Activated CD4-positive, alpha-beta memory T cell treated with anti-CD3 and anti-CD28 coated beads, Interleukin-2, amount 10 ng/mL, durations not matched to agents 7 days and 5 days (primary cell): ENCODE results near the gene TRDN. TPM values are rescaled to one million over a fixed set of nuclear protein-coding genes. Genes with fewer than 3 reads are reported as not detected.

Source experiments
- CTCF ChIA-PET: fragments of 350-600 bp; sonication (Branson Sonifier 250); formaldehyde crosslinking; loops from one replicate; lab custom pipeline; 2021; ENCODE audit warnings: antibody characterized with exemption, inconsistent platforms; lab: Charles Lee
- POLR2A ChIA-PET: fragments of 350-600 bp; sonication (Branson Sonifier 250); formaldehyde crosslinking; loops from one replicate; lab custom pipeline; 2021; ENCODE audit warnings: antibody characterized with exemption; lab: Charles Lee
- DNase-seq: peaks from one replicate; pipeline ENCODE4 v3.0.0-alpha.2; 2020
- H3K27ac Mint-ChIP-seq: one replicate; pipeline ENCODE4 v1.8.0; 2021; ENCODE audit warnings: mild to moderate bottlenecking, mixed read lengths
- H3K27me3 Mint-ChIP-seq: one replicate; pipeline ENCODE4 v1.8.0; 2021; ENCODE audit warnings: mixed read lengths
- H3K36me3 Mint-ChIP-seq: one replicate; pipeline ENCODE4 v1.8.0; 2021; ENCODE audit warnings: low read depth, mixed read lengths
- H3K4me1 Mint-ChIP-seq: one replicate; pipeline ENCODE4 v1.8.0; 2021; ENCODE audit warnings: mixed read lengths
- H3K4me3 Mint-ChIP-seq: one replicate; pipeline ENCODE4 v1.8.0; 2021; ENCODE audit warnings: mild to moderate bottlenecking, mixed read lengths
- H3K9me3 Mint-ChIP-seq: one replicate; pipeline ENCODE4 v1.8.0; 2021; ENCODE audit warnings: mixed read lengths
- total RNA-seq, 2 experiments: library from RNA; stranded (reverse); gene quantifications; one replicate each; pipeline ENCODE4 v1.2.3, GENCODE V29; 2021

TRDN gene
- total RNA-seq, 2 experiments from 2014 or later, result not detected

DNA sequence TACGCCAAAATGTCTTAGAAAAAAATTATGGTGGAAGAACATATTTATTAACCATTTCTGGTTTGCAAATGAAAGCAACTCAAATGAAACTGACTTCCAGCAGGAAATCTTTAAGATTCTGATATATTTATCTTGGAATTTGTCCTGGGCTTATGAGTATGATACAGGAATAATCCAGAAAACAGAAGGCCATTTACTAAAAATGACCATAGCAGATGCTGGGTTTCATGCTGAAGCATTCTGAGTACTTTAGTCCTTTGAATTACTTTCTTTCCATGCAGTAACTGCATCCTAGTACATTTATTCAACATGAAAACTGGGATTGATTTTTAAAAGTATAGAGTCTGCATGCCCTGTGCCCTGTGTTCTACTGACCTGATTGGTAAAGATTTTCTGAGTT is 468.3 kb downstream of the TRDN start:
- Mint-ChIP-seq H3K9me3 (peaks cover 4% of the 10 kb centered on the region), H3K27me3 (no peaks in the 10 kb centered on the region), H3K4me3 (no peak overlapping the region), H3K27ac (no peak overlapping the region), H3K4me1 (no peaks in the 10 kb centered on the region), H3K36me3 (no peaks in the 10 kb centered on the region)
- DNase-seq, result no peak
- ChIA-PET POLR2A (no interaction called here), CTCF (no interaction called here)

Other genes with a start within 250 kb of the TRDN start
- gene NKAIN2, start 166.9 kb upstream of the TRDN start, total RNA-seq, result not detected